ENCODE measurements around the gene LUC7L3.

- TF ChIP-seq POLR2A (IDR thresholded peaks at IDR 0.05), result no peak
- no peak for TF ChIP-seq CTCF (IDR thresholded peaks at IDR 0.05)
Measured at GRCh38 chr17:50768346-50768761, 49.0 kb downstream of the LUC7L3 start.
